H1 (cell line): ENCODE measurements around the gene KLHL28. TPM values are rescaled to one million over a fixed set of nuclear protein-coding genes. Genes with fewer than 3 reads are reported as not detected.

Source experiments
- CTCF ChIA-PET: fragments of 300-600 bp; sonication (Branson Sonifier 250); formaldehyde crosslinking; loops from one replicate; lab custom pipeline; 2021; ENCODE audit not compliant: partially characterized antibody; lab: Charles Lee
- POLR2A ChIA-PET: fragments of 300-600 bp; sonication (Branson Sonifier 250); formaldehyde crosslinking; loops from one replicate; lab custom pipeline; 2021; ENCODE audit warnings: inconsistent platforms; ENCODE audit not compliant: partially characterized antibody; lab: Charles Lee
- DNase-seq, 2 experiments: peaks; one replicate each; pipeline versions ENCODE4 v3.0.0 to v3.0.0-alpha.2; 2010 to 2022; ENCODE audit warnings: low spot score in 2 of 2, low read depth in 1 of 2, mixed read lengths in 1 of 2
- FAIRE-seq: peaks from 2 replicates; lab custom pipeline; 2011; peaks lifted over from hg19 to GRCh38; lab: Jason Lieb, UNC
- H2AFZ ChIP-seq: 2 replicates; pipeline ENCODE4 v1.8.1; 2012; ENCODE audit warnings: low read length, inconsistent platforms
- H2AK5ac ChIP-seq: 2 replicates; pipeline ENCODE4 v1.6.1; 2013; ENCODE audit warnings: low read depth, low read length
- H2BK120ac ChIP-seq: replicated peaks from 2 replicates; pipeline ENCODE3; 2013; ENCODE audit warnings: low read depth, low read length, inconsistent platforms
- H2BK12ac ChIP-seq: 2 replicates; pipeline ENCODE4 v1.6.1; 2013; ENCODE audit warnings: low read depth, low read length
- H2BK15ac ChIP-seq: 2 replicates; pipeline ENCODE4 v1.6.1; 2013; ENCODE audit warnings: low read length
- H2BK20ac ChIP-seq: 2 replicates; pipeline ENCODE4 v1.6.1; 2013; ENCODE audit warnings: low read length
- H2BK5ac ChIP-seq: 2 replicates; pipeline ENCODE4 v1.6.1; 2013; ENCODE audit warnings: low read depth, low read length
- H3K14ac ChIP-seq: 2 replicates; pipeline ENCODE4 v1.6.1; 2013; ENCODE audit warnings: inconsistent platforms; ENCODE audit not compliant: insufficient read length
- H3K18ac ChIP-seq: 2 replicates; pipeline ENCODE4 v1.6.1; 2013; ENCODE audit warnings: low read length; ENCODE audit errors: extremely low read depth
- H3K23ac ChIP-seq: 2 replicates; pipeline ENCODE4 v1.6.1; 2013; ENCODE audit warnings: inconsistent platforms; ENCODE audit not compliant: insufficient read length
- H3K23me2 ChIP-seq: 2 replicates; pipeline ENCODE4 v1.6.1; 2013; ENCODE audit warnings: low read depth, low read length
- H3K27ac ChIP-seq: 2 replicates; pipeline ENCODE4 v1.6.1; 2011; ENCODE audit warnings: low read depth, low read length, inconsistent platforms
- H3K27me3 ChIP-seq, 4 experiments: replicated peaks in 1 of 4; 1 replicate in 1 of 4; 2 replicates in 3 of 4; pipeline versions ENCODE4 v1.6.1 to v1.8.1; 2011 to 2013; ENCODE audit warnings: low read length in 3 of 4, mild to moderate bottlenecking in 3 of 4, inconsistent platforms in 2 of 4, mixed read lengths in 2 of 4, moderate library complexity in 1 of 4; ENCODE audit not compliant: control insufficient read depth in 3 of 4, insufficient read depth in 3 of 4; ENCODE audit errors: extremely low read depth in 1 of 4
- H3K36me3 ChIP-seq, 4 experiments: 2 replicates each; pipeline versions ENCODE4 v1.6.1 to v1.8.1; 2011 to 2013; ENCODE audit warnings: mild to moderate bottlenecking in 4 of 4, low read length in 3 of 4, moderate library complexity in 2 of 4, control low read depth in 1 of 4, inconsistent platforms in 1 of 4; ENCODE audit not compliant: insufficient read depth in 4 of 4, control insufficient read depth in 2 of 4
- H3K4ac ChIP-seq: replicated peaks from 2 replicates; pipeline ENCODE3; 2013; ENCODE audit warnings: low read length, low read depth, mixed read lengths, inconsistent platforms; ENCODE audit not compliant: insufficient read length
- H3K4me1 ChIP-seq, 4 experiments: replicated peaks in 1 of 4; 1 replicate in 1 of 4; 2 replicates in 3 of 4; pipeline versions ENCODE4 v1.6.1 to v1.8.1; 2011 to 2013; ENCODE audit warnings: low read length in 3 of 4, inconsistent platforms in 2 of 4, mixed read lengths in 1 of 4; ENCODE audit not compliant: insufficient read depth in 4 of 4, control insufficient read depth in 3 of 4
- H3K4me2 ChIP-seq, 2 experiments: 2 replicates each; pipeline versions ENCODE4 v1.6.1 to v1.8.1; 2011 to 2013; ENCODE audit warnings: low read depth in 2 of 2, low read length in 2 of 2, control low read depth in 1 of 2, inconsistent platforms in 1 of 2, mild to moderate bottlenecking in 1 of 2; ENCODE audit not compliant: insufficient read depth in 1 of 2
- H3K4me3 ChIP-seq, 4 experiments: fragments of 200-600, 300-600 bp in 1 of 4; sonication (generic), shearing (Covaris generic), sonication (Bioruptor Twin) in 1 of 4; 2 replicates each; pipeline versions ENCODE4 v1.5.1 to v1.8.1; 2011 to 2016; ENCODE audit warnings: low read length in 4 of 4, low read depth in 3 of 4, control low read depth in 2 of 4, inconsistent platforms in 2 of 4, mild to moderate bottlenecking in 2 of 4, mixed read lengths in 1 of 4, moderate library complexity in 1 of 4; ENCODE audit not compliant: insufficient read depth in 2 of 4; ENCODE audit errors: extremely low read depth in 1 of 4
- H3K56ac ChIP-seq: replicated peaks from 2 replicates; pipeline ENCODE3; 2013; ENCODE audit warnings: low read depth, mild to moderate bottlenecking, mixed read lengths, low read length, inconsistent platforms; ENCODE audit not compliant: insufficient read length
- H3K79me1 ChIP-seq: 2 replicates; pipeline ENCODE4 v1.6.1; 2013; ENCODE audit warnings: low read depth, low read length, control low read depth
- H3K79me2 ChIP-seq, 2 experiments: 2 replicates each; pipeline versions ENCODE4 v1.6.1 to v1.8.1; 2012 to 2013; ENCODE audit warnings: low read length in 2 of 2, mild to moderate bottlenecking in 2 of 2, inconsistent platforms in 1 of 2; ENCODE audit not compliant: insufficient read depth in 2 of 2, control insufficient read depth in 1 of 2
- H3K9ac ChIP-seq, 4 experiments: replicated peaks in 1 of 4; 1 replicate in 1 of 4; 2 replicates in 3 of 4; pipeline versions ENCODE4 v1.6.1 to v1.8.1; 2011 to 2013; ENCODE audit warnings: low read depth in 3 of 4, low read length in 3 of 4, control low read depth in 2 of 4, mild to moderate bottlenecking in 2 of 4, moderate library complexity in 2 of 4, inconsistent platforms in 1 of 4; ENCODE audit errors: extremely low read depth in 1 of 4
- H3K9me3 ChIP-seq, 2 experiments: 2 replicates each; pipeline versions ENCODE4 v1.6.1 to v1.8.1; 2012 to 2013; ENCODE audit warnings: mild to moderate bottlenecking in 2 of 2, moderate library complexity in 2 of 2, control low read depth in 1 of 2, inconsistent platforms in 1 of 2, low read depth in 1 of 2, low read length in 1 of 2, mixed read lengths in 1 of 2; ENCODE audit not compliant: insufficient read depth in 2 of 2
- H4K20me1 ChIP-seq, 2 experiments: replicated peaks in 1 of 2; 2 replicates each; pipeline versions ENCODE3 to v1.8.1; 2011 to 2013; ENCODE audit warnings: inconsistent platforms in 2 of 2, low read length in 2 of 2, mild to moderate bottlenecking in 1 of 2; ENCODE audit not compliant: insufficient read depth in 2 of 2, control insufficient read depth in 1 of 2
- H4K5ac ChIP-seq: 2 replicates; pipeline ENCODE4 v1.6.1; 2013; ENCODE audit warnings: low read length, low read depth, mixed read lengths, inconsistent platforms; ENCODE audit not compliant: insufficient read length
- H4K8ac ChIP-seq: 2 replicates; pipeline ENCODE4 v1.8.0; 2013; ENCODE audit warnings: mild to moderate bottlenecking, moderate library complexity, low read length, inconsistent platforms; ENCODE audit not compliant: insufficient read depth; ENCODE audit errors: extremely low read depth
- H4K91ac ChIP-seq: replicated peaks from 2 replicates; pipeline ENCODE3; 2013; ENCODE audit warnings: low read length, mixed read lengths, inconsistent platforms; ENCODE audit not compliant: insufficient read length
- CBX8 ChIP-seq: fragments of 300-800, 300-1000 bp; sonication (generic); IDR thresholded peaks from 2 replicates; pipeline ENCODE4 v1.7.1; 2016; ENCODE audit warnings: low read depth, low read length, borderline replicate concordance
- CHD2 ChIP-seq: IDR thresholded peaks from 2 replicates; pipeline ENCODE4 v1.6.1; 2012; ENCODE audit warnings: low read length, improper control_type of control experiment
- EGR1 ChIP-seq: IDR thresholded peaks from 2 replicates; pipeline ENCODE4 v1.6.1; 2011; ENCODE audit warnings: low read depth, low read length, borderline replicate concordance
- GTF2F1 ChIP-seq: IDR thresholded peaks from 2 replicates; pipeline ENCODE4 v1.6.1; 2012; ENCODE audit warnings: low read depth, low read length, improper control_type of control experiment, borderline replicate concordance
- HDAC6 ChIP-seq: IDR thresholded peaks from one replicate; pipeline ENCODE4 v1.7.1; 2012; ENCODE audit warnings: low read depth, mild to moderate bottlenecking, inconsistent platforms, low read length, moderate library complexity
- JUND ChIP-seq: IDR thresholded peaks from 2 replicates; pipeline ENCODE4 v1.6.1; 2011; ENCODE audit warnings: mild to moderate bottlenecking, improper control_type of control experiment, low read length
- NRF1 ChIP-seq: IDR thresholded peaks from 2 replicates; pipeline ENCODE4 v1.6.1; 2011; ENCODE audit warnings: mild to moderate bottlenecking, low read depth, low read length, improper control_type of control experiment
- RFX5 ChIP-seq: IDR thresholded peaks from 2 replicates; pipeline ENCODE4 v1.6.1; 2011; ENCODE audit warnings: low read depth, low read length, improper control_type of control experiment, borderline replicate concordance
- SIRT6 ChIP-seq: IDR thresholded peaks from one replicate; pipeline ENCODE4 v1.7.1; 2012; ENCODE audit warnings: low read length, inconsistent platforms
- SP1 ChIP-seq: IDR thresholded peaks from 2 replicates; pipeline ENCODE4 v1.6.1; 2011; ENCODE audit warnings: low read depth, low read length
- TAF1 ChIP-seq: IDR thresholded peaks from 2 replicates; pipeline ENCODE4 v1.6.1; 2011; ENCODE audit warnings: mild to moderate bottlenecking, low read depth, low read length
- YY1 ChIP-seq: IDR thresholded peaks from 2 replicates; pipeline ENCODE4 v1.6.1; 2011; ENCODE audit warnings: low read depth, mild to moderate bottlenecking, low read length
- WGBS, 2 experiments: shearing (Covaris generic) in 1 of 2; methylation state at CpG; one replicate each; pipeline versions ENCODE4 v1.1.6 to v1.1.7; 2013 to 2015; ENCODE audit warnings: low lambda C conversion rate in 2 of 2, mixed read lengths in 2 of 2, inconsistent platforms in 1 of 2, low coverage in 1 of 2, missing lambda C conversion rate in 1 of 2; ENCODE audit not compliant: insufficient replicate concordance in 2 of 2, insufficient coverage in 1 of 2, insufficient read length in 1 of 2; ENCODE audit errors: extremely low coverage in 1 of 2, missing lambda C conversion rate in 1 of 2; 5-methylcytosine and 5-hydroxymethylcytosine counted together
- polyA plus RNA-seq, 7 experiments: library from polyadenylated mRNA; depleted of rRNA in 3 of 7; stranded (reverse) in 5 of 7; unstranded in 2 of 7; fragments of >200 nt in 5 of 7; fragments of 200-250 nt in 2 of 7; gene quantifications; 1 replicate in 5 of 7; 2 replicates in 1 of 7; 4 replicates in 1 of 7; pipeline versions ENCODE4 v1.2.1 to v1.2.3, GENCODE V29; 2011 to 2013; ENCODE audit warnings: missing spikeins in 2 of 7, mixed read lengths in 2 of 7
- total RNA-seq: library from RNA; stranded (reverse); fragmentation: NEBNext Ultra II Directional; extraction: Animal tissue kit (Norgen Biotek cat#: 25700); gene quantifications from 2 replicates; pipeline ENCODE4 v1.2.1, GENCODE V29; 2021
- TF ChIP-seq, protein P1 (sequence below): IDR thresholded peaks from 2 replicates; pipeline ENCODE4 v1.6.1; 2012; ENCODE audit warnings: inconsistent platforms

The KLHL28 gene
- total and polyA plus RNA-seq, 2 of the 8 experiments (the other 6 are each of a cell fraction or from before 2014, with no cell fraction given): 3.3 to 10.5 TPM

DNA sequence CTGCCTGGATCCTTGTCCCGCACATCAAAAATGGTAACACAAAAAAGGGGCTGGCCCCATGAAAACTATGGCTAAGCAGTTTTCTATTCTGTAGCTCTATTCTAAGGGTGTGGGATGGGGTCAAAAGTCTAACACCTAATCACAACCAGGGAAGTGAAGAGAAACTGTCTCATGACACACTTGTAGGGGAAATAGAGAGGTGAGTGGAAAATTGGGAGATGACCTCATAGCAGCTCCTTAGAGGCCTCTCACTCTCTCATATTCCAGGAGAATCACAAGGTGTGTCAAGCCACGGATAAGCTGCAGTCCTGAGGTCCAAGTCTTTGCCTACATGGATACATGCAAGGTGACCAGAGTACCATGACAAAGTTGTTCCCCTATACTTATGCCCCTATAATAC lies 10.7 kb downstream of the KLHL28 start:
- no peak overlapping the region for H4K8ac ChIP-seq
- FAIRE-seq (no peak), DNase-seq (no peak)
- no peak overlapping the region for H4K91ac ChIP-seq
- no peak overlapping the region for H3K18ac ChIP-seq
- H3K9me3 ChIP-seq: 0 out of 4 replicates have a peak, but pooled peaks cover 0 to 5% of the 10 kb centered on the region in 2 experiments
- no peak overlapping the region for H2AFZ ChIP-seq
- H2BK5ac ChIP-seq: no peak overlapping the region
- no peak overlapping the region for H3K23ac ChIP-seq
- H3K4me2 ChIP-seq: no peak overlapping the region
- peaks cover 0 to 6% of the 10 kb centered on the region in 2 experiments for H4K20me1 ChIP-seq
- H4K5ac ChIP-seq: no peak overlapping the region
- no peak overlapping the region for H3K4me3 ChIP-seq
- H2BK120ac ChIP-seq: no peak overlapping the region
- no peaks in the 10 kb centered on the region; a peak in 2 of 8 replicates for H3K36me3 ChIP-seq
- H2BK20ac ChIP-seq: no peak overlapping the region
- no peak overlapping the region for H2BK15ac ChIP-seq
- H2AK5ac ChIP-seq: no peak overlapping the region
- peaks cover 0 to 25% of the 10 kb centered on the region in 2 experiments; a peak in 2 of 4 replicates for H3K79me2 ChIP-seq
- peaks cover 0 to 1% (median 0%) of the 10 kb centered on the region in 4 experiments; a peak in 1 of 7 replicates for H3K27me3 ChIP-seq
- no peak overlapping the region for H3K4ac ChIP-seq
- H3K23me2 ChIP-seq: no peaks in the 10 kb centered on the region
- no peak overlapping the region for H3K27ac ChIP-seq
- no peaks in the 10 kb centered on the region for H3K4me1 ChIP-seq
- H2BK12ac ChIP-seq: no peak overlapping the region
- ChIA-PET POLR2A (interaction anchor here (1.3 kb wide), 1 partner anchor 13 kb away, joined by 3 read pairs; no protein-coding TSS in a partner anchor), CTCF (interaction anchor here (0.7 kb wide), 1 partner anchor 38 kb away, joined by 3 read pairs; no protein-coding TSS in a partner anchor)
- no peak for TF ChIP-seq NRF1
- TF ChIP-seq, protein P1, sequence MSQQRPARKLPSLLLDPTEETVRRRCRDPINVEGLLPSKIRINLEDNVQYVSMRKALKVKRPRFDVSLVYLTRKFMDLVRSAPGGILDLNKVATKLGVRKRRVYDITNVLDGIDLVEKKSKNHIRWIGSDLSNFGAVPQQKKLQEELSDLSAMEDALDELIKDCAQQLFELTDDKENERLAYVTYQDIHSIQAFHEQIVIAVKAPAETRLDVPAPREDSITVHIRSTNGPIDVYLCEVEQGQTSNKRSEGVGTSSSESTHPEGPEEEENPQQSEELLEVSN: no peak
- TF ChIP-seq SP1: no peak
- TF ChIP-seq TAF1: no peak
- TF ChIP-seq SIRT6: no peak
- TF ChIP-seq RFX5: no peak
- TF ChIP-seq EGR1: no peak
- TF ChIP-seq CHD2: no peak
- no peak for TF ChIP-seq JUND
- TF ChIP-seq HDAC6: no peak
- TF ChIP-seq CBX8: no peak
- TF ChIP-seq GTF2F1: no peak
- no peak for TF ChIP-seq YY1
- no peak overlapping the region for H3K56ac ChIP-seq
- 93% methylated on average over 2 of the region's 2 CpGs; no CpG with 5 or more reads in 1 of the 2 experiments for WGBS, 2 experiments
- no peak overlapping the region for H3K14ac ChIP-seq
- no peak overlapping the region for H3K9ac ChIP-seq
- no peaks in the 10 kb centered on the region for H3K79me1 ChIP-seq
